NCI-H524 treated with DMSO at 0.1 percent for 48 hours (cell line): ENCODE data around the gene DAPK3.
A peak's percentile ranks its signal among the peaks of the same experiment; 100 is the strongest.
"Not testable (repeated sequence)": the region's sequence is repeated elsewhere in the genome, so short reads cannot be mapped to it uniquely, and the experiment has no call there.

ENCODE experiments used
- DNase-seq: peaks from one replicate; lab custom pipeline; 2025; lab: John Stamatoyannopoulos, UW

DAPK3 gene

DNA sequence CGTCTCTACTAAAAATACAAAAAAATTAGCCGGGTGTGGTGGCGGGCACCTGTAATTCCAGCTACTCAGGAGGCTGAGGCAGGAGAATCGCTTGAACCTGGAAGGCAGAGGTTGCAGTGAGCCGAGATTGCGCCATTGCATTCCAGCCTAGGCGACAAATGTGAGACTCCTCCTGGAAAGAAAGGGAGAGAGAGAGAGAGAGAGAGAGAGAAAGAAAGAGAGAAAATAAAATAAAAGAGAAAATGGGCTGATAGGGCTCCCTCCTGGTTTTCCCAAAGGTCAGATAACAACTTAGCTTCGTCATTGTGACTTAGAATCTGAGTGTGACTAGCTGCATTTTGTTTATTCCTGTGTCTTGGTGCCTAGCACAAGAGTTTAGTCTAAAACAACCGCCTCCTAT is 34.5 kb upstream of the DAPK3 start:
- DNase-seq = not testable (repeated sequence)

DNA sequence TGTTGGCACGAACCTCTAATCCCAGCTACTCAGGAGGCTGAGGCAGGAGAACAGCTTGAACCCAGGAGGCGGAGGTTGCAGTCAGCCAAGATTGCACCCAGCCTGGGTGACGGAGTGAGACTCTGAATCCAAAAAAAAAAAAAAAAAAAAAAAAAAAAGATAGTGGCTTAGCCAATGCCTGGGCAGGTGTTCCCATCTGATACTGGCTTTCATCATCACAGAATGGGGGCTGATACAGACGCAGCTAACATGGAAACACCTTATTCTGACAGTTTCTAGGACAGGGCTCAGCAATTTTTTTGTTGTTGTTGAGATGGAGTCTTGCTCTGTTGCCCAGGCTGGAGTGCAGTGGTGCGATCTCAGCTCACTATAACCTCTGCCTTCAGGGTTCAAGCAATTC is 29.9 kb upstream of the DAPK3 start:
- DNase-seq = not testable (repeated sequence)

DNA sequence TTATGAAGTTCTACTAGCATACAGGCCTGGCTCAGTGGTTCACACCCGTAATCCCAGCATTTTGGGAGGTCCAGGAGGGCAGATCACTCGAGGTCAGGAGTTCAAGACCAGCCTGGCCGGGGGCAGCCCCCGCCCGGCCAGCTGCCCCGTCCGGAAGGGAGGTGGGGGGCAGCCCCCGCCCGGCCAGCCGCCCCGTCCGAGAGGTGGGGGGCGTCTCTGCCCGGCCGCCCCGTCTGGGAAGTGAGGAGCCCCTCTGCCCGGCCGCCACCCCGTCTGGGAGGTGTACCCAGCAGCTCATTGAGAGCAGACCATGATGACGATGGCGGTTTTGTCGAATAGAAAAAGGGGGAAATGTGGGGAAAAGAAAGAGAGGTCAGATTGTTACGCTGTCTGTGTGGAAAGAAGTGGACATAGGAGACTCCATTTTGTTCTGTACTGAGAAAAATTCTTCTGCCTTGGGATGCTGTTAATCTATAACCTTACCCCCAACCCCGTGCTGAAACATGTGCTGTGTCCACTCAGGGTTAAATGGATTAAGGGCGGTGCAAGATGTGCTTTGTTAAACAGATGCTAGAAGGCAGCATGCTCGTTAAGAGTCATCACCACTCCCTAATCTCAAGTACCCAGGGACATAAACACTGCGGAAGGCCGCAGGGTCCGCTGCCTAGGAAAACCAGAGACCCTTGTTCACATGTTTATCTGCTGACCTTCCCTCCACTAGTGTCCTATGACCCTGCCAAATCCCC is 27.9 kb upstream of the DAPK3 start:
- peak; percentile 12 for DNase-seq

DNA sequence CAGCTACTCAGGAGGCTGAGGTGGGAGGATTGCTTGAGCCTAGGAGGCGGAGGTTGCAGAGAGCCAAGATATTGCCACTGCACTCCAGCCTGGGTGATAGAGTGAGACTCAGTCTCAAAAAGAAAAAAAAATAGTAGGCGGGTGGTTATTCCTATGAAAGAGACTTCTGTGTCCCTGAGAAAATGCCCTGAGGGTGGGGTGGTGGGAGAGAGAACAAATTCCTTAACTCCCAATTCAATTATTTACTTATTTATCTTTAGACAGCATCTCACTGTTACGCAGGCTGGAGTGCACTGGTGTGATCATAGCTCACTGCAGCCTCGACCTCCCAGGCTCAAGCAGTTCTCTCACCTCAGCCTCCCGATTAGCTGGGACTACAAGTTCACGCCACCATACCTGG is 24.7 kb upstream of the DAPK3 start:
- DNase-seq = no peak

DNA sequence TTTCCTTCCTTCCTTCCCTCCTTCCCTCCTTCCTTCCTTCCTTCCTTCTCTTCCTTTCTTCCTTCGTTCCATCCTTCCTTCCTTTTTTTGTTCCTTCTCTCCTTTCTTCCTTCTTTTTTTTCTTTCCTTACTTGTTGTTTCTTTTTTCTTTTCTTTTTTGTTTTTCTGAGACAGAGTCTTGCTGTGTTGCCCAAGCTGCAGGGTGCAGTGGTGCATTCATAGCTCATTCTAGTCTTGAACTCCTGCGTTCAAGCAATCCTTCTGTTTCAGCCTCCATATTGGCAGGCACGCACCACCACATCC is 19.9 kb upstream of the DAPK3 start:
- no peak for DNase-seq

DNA sequence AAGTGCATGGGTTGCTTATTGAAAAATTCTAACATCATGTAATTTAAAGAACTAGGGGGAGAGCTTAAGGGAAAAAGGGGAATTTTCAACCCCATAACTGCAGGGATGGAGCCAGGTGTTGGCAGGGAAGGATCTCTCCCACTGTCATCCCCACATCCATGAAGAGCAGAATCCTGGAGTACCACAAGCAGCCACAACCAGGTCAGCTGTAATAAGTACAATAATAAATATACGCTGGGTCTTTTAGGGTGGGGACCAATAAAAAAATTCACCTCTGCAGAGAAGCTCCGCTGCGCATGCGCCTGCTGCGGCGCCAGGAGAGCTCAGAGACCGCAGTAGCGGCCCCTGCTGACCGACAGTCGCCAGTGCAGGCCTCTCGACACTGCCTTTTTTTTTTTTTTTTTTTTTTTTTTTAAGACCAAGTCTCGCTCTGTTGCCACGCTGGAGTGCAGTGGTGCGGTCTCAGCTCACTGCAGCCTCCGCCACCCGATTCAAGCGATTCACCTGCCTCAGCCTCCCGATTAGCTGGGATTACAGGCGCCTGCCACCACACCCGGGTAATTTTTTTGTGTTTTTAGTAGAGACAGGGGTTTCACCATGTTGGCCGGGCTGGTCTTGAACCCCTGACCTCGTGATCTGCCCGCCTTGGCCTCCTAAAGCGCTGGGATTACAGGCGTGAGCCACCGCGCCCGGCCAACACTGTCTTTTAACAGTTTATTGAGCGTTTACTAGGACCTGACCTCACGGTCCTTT is 16.9 kb upstream of the DAPK3 start:
- DNase-seq = peak; percentile 56

DNA sequence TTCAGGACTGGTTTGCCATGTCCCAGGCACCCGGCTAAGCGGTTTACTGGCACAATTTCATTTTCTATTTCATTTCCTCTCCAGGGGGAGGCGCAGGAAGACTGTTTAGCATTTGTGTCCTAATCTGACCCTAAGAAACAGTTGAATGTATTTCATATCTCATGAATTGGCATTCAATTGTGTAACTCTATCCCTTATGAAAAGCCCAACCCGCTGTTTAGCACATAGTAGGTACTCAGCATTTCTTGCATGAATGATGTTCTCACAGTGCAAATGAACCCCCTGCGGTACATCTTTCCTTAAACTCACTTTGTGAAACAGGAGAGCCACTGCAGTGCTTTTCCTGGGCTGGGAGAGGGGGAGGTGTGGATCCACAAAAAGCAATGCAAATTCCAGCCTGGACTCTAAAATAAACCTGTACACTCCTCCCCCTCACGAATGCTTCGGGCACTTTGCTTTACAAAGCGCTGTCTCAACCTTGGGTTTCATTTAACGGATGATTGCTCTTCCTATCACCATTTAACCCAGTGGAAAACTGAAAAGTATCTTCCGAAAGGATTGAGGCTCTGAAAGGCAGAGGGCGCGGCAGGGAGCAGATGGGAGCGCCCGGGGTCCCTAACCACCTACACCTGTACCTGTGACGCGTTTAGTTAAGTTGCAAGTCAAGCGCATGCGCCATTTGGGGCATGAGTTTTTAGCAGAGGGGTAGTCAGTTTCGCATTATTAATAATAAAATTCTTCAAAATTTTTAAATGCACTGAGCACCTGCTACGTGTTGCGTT is 15.6 kb upstream of the DAPK3 start:
- peak; percentile 58 for DNase-seq

DNA sequence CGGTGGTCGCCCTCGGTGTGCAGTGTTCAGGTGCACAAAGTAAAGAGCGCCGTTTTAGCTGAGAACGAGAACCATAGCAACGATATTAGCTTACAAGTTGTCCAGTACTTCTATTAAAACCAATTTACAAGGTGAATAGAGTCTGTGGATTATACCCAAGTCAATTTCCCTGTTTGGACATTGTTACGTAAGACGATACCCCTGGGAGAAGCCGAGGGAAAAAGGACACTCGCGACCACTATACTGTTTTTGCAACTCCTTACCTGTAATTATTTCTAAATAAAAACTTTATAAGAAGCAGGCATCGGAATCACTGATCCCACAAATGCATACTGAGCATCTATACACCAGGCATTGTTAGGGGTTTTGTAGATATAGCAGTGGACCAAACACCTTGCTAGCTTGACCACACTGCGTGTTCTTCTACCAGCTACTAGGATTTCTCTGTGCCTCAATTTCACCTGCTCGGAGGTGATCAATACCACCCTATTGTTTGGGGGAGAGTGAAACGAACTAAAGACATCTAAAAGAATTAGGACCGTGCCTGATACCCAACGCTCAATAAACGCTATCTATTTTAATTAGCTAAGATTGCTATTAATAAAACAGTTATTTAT is 14.9 kb upstream of the DAPK3 start:
- DNase-seq = no peak

DNA sequence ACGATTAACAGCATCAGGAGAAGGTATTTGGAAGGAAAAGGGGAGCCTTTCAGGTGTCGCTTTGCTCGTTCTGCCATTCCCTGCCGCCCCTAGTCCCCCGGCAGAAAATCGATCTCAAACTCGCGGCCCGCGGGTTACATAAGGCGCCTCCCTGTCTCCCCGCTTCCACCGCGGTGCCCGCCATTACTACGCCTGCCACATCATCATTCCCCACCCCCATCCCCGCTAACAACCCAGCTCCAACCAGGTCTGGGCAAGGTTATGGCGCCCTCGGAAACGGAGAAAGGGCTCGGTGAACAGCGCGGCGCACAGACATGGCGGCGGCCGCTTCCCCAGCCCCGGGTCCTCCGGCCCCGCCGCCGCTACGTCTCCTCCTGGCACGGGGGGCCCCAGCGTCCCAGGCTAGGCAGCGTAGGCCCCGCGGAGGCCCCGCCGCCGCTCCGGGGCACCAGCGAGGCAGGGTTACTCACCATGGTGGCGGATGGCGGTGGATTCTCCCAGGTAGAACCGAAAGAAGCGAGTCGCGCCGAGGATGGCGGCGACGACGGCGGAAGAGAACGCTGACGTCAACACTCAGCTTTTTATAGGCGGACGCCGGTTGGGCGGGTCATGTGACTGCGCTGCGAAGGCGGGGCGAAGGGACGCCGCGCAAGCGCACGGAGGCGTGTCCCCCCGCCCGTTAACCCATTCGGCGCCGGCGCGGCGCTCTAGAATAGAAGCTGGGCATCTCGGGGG is 14.2 kb upstream of the DAPK3 start, which contains the start of gene EEF2:
TSS of gene EEF2 (minus strand) at position 556 of the 735 bp plus-strand sequence. CDS start at position 473, 83 bp downstream.
- DNase-seq = peak; percentile 44

DNA sequence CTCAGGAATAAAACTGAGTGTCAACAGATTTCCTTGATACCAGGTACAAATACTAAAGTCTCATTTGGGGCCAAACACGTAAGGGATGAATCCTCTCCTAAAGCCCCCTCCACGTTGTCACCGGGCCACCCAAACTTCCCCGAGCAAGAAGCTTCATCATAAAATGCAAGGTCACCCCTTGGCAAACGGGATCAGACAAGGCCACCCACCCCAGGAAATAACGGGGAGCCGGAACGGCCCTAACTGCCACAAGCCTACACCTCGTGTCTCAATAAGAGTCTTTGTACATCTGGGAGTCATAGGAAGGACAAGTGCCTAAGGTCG is 13.6 kb upstream of the DAPK3 start:
- DNase-seq = no peak

DNA sequence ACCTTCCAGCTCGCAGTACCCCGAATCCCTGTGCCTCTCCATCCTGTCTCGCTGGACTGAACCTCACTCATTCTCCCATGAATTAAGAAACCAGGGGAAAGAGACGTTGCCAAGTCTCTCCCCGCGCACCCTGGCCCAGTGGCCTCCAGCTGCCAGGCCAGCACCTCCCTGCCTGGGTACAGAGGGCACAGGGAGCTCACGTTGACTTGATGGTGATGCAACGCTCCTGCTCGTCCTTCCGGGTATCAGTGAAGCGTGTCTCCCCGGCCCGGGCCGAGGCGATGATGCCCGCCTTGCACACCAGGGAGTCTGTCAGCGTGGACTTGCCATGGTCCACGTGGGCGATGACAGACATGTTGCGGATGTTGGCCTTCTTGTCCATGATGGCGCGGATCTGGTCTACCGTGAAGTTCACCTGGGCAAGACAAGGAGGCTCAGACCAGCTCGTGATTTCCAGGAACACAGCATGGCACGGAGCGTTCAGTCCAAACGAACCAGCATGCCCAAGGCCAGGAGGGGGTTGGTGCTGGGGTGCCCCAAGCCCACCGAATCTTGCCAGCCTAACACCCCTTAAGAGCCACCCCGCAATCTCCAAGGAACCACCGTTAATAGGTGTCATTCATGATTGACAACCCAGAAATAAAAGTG is 13.2 kb upstream of the DAPK3 start:
- no peak for DNase-seq

DNA sequence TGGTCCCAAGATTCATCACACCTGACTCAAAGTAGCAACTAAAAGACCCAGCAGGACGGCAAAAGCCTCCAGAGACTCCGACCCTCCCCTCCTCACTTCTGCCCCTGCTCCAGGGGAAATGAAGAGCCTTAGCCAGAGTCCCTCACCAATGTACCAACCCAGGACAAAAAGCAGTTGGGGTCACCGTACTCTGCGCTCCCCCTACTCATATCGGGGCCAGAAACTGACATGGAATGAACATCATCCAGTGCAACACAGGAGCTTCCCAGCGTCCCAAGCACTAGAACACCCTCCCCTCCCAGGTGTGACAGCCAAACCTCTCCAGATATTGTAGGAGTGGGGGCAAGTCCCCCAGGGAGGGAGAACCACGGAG is 12.6 kb upstream of the DAPK3 start:
- DNase-seq = no peak

DNA sequence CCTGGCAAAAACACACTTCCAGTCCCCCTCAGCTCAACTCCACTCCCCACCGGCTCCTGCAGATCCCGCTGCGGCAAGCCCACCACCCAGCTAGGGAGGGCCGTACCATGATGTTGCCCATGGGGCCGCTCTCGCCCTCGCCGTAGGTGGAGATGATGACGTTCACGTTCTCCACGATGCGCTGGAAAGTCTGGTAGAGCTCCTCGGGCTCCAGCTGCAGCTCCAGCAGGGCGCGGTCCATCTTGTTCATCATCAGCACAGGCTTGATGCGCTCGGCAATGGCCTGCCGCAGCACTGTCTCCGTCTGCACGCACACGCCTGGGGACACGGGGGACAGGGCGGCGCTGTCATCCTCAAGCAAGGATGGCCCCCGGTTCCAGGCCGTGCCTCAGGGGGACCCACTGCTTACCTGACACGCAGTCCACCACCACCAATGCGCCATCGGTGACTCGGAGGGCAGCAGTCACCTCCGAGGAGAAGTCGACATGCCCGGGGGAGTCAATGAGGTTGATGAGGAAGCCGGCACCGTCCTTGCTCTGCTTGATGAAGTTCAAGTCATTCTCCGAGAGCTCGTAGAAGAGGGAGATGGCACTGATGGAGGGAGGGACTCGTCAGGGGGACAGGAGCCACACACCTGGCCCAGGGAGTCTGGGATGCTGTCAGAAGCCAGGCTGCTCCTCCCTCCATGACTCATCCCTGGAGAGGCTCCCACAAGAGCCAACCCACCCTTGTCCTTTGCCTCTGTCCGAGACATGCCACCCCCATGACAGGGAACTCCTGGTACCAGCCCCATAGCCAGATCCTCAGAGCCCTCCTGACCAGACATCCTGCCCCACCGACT is 12.0 kb upstream of the DAPK3 start:
- DNase-seq = no peak

DNA sequence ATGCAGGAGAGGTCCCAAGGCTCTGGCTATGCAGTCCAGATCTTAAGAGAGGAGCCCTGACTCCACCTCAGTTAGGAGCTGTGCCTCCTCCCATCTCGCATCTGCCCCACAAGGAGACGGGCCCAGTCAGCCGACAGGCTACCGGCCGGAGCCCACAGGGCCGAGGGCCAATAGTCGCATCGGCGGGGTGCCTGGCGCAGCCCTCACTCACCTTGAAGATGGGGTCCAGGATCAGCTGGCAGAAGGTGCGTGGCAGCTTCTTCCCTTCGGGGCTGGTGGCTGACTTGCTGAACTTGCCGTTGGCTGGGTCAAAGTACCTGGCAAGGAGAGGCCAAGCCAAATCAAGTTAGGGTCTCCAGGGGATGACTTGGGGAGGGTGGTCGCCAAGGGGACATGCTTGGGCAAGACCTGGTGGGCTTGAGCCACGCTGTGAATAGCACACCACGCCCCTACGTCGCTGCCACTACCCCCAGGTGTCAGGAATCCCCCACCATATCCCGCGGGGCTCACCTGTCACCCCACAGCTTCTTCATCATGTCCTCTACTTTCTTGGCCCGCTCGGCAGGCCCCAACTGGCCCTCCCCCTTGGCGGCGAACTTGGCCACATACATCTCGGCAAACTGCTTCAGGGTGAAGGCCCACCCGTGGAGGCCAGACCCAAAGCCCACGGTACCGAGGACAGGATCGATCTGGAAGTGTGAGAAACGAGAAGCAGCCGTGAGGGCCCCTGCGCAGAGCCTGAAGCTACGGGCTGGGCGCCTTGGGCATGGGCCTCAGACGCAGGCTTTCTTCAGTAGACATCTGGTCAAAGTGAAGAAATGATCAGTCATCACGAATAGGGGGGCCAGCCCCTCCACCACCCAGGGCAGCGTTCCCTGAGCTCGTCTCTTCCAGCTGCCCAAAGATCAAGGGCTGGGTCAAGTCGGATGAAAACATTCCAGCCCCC is 11.1 kb upstream of the DAPK3 start:
- DNase-seq = no peak

DNA sequence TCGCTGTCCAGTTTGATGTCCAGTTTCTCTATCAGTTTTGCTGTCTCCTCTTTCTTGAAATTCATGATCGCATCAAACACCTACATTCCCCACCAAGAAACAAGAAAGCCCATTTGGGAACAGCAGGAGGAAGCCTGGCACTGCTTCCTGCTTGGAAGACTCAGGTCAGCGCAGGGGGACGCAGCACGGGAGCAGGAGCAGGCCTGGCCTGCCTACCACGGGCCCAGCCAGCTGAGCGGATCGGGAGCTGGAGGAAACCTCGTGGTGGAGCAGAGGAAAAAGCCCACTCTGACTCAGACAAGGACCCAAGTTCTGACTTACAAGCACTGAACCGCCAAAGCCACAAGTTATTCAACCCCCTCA is 10.5 kb upstream of the DAPK3 start:
- DNase-seq = no peak

DNA sequence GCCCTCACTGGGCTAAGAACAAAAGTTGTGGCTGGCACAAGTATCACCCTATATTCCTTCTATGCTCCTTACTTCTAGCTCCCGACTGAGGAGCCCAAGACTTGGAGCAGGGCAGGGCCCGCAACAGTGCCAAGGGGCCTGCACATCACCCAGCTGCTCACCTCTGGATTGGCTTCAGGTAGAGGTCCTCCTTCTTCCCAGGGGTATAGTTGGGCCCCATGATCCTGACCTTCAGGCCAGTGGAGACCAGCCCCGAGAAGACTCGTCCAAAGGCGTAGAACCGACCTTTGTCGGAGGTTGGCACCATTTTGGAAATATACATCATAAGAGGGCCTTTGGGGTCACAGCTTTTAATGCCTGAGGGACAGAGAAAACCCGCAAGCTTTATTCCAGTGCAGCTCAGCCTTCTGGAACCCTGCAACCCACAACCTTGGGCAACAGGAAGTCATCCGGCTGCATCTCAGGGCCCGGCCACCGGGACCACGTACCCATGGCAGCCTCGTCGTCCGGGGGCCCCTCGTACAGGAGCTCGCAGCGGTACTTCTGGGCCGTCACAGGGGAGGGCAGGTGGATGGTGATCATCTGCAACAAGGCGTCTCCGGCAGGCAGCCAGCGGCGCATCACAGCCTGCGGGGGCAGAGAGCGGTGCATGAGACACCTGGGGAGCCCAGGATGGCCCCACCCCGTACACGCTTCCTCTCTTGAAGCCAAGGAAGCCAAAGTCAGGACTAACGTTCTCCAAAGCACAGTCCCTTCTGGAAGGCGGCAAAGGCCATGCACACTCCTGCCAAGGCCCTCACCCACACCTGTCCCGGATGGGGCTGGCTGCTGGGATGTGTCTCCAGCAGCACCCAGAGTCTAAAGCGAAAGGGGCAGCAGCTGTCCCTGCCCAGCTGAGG is 9.7 kb upstream of the DAPK3 start:
- no peak for DNase-seq

DNA sequence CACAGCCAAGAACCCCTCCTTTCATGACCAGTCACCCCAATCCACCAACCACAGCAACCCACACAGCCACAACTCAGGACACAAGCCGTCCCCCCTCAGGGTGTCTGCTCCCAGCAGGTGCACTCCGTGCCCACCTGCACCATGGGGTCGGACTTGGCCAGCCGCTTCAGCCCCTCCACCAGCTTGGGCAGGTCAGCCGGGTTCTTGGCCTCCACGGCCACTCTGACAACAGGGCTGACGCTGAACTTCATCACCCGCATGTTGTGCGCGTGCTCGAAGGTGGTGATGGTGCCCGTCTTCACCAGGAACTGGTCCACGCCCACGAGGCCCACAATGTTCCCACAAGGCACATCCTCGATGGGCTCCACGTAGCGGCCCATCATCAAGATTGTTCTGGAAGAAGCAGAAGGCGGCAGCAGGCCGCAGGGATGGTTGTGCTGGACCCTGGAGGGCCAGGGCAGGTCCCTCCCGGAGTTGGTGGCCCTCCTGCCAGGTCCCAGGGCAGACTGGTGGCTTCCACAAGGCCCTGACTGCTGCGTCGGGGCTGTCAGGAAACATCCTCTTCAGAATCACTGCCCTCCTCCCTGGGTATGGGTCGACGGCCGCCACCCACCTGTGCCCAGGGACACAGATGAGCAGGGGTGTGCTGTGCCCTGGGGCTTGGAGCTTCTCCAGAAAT is 8.9 kb upstream of the DAPK3 start:
- DNase-seq = no peak

DNA sequence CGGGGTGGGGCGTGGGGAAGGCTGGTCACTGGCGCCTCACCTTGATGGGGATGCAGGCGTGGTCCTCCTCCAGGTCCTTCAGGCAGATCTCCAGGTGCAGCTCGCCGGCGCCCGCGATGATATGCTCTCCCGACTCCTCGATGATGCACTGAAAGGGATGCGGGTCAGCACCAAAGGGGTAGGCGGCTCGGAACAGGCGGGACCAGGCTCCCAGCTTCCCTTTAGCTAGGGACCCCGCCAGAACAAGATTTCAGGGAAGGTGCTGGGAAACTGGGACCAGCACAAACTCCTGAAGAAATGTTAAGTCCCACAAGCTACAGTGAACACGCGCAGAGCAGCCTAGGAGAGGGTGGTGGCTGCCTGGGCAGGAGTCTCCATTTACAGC is 8.4 kb upstream of the DAPK3 start:
- DNase-seq = no peak
